ENCODE results near the gene INPP5D. TPM values are rescaled to one million over a fixed set of nuclear protein-coding genes. Genes with fewer than 3 reads are reported as not detected.

The INPP5D gene
- total and polyA plus RNA-seq, 2 of the 13 experiments (the other 11 are each of a cell fraction or from before 2014, with no cell fraction given): 16.7 to 18.0 TPM

- TF ChIP-seq LRRFIP1 (CRISPR knock-in tag; conservative IDR thresholded peaks at IDR 0.05) (peak; percentile 29; the same call in 1 of the 2 replicates), FOXP1 (IDR thresholded peaks at IDR 0.05) (no peak), FOXP1 (CRISPR knock-in tag; IDR thresholded peaks at IDR 0.05) (no peak), SNAPC4 (CRISPR knock-in tag; IDR thresholded peaks at IDR 0.05) (peak; percentile 77; the same call in 1 of the 2 replicates), ATAD3A (CRISPR knock-in tag; IDR thresholded peaks at IDR 0.05) (no peak), MLXIP (CRISPR knock-in tag; IDR thresholded peaks at IDR 0.05; ENCODE audit: borderline replicate concordance) (peak; percentile 16; the same call in 1 of the 2 replicates), BRF2 (CRISPR knock-in tag; IDR thresholded peaks at IDR 0.05) (peak; percentile 95), PPARG (CRISPR knock-in tag; conservative IDR thresholded peaks at IDR 0.05) (peak; percentile 78), MAFF (IDR thresholded peaks at IDR 0.05; ENCODE audit: low read depth, low read length) (no peak; the same call in 1 of the 2 replicates), EP300 (IDR thresholded peaks at IDR 0.05; ENCODE audit: low read depth in 2 of 2, low read length in 2 of 2) (peak in 1 of 2 experiments; percentile 51; a peak in 1 of 4 replicates), EP300 (CRISPR knock-in tag; IDR thresholded peaks at IDR 0.05; ENCODE audit: borderline replicate concordance) (no peak; the same call in 1 of the 2 replicates), GMEB1 (CRISPR knock-in tag; IDR thresholded peaks at IDR 0.05; ENCODE audit: borderline replicate concordance) (peak; percentile 94), POGZ (CRISPR knock-in tag; IDR thresholded peaks at IDR 0.05) (peak; percentile 99), DR1 (CRISPR knock-in tag; IDR thresholded peaks at IDR 0.05) (peak; percentile 76; the same call in 1 of the 2 replicates), PCBP2 (optimal IDR thresholded peaks at IDR 0.05; ENCODE audit: low read depth, low read length, poor library complexity, severe bottlenecking) (no peak)
These were observed 191.4 kb downstream of the INPP5D start, which contains the start of gene ATG16L1 (continued) for GRCh38 chr2:233251306-233252116.
